ENCODE measurements around the gene NDUFA11.

- TF ChIP-seq EZH2phosphoT487 (IDR thresholded peaks at IDR 0.05; ENCODE audit: low read depth) (no peak), CTCF (IDR thresholded peaks at IDR 0.05; ENCODE audit: low read depth, low read length) (no peak)
These were observed 36.9 kb upstream of the NDUFA11 start for GRCh38 chr19:5940260-5941208.

All from OCI-LY3 (cell line).